NCI-H2196 (cell line): ENCODE data around the gene ADTRP.

Source experiments
- DNase-seq: peaks from one replicate; lab custom pipeline; 2025; ENCODE audit not compliant: unreplicated experiment; lab: John Stamatoyannopoulos, UW

Gene ADTRP

DNA sequence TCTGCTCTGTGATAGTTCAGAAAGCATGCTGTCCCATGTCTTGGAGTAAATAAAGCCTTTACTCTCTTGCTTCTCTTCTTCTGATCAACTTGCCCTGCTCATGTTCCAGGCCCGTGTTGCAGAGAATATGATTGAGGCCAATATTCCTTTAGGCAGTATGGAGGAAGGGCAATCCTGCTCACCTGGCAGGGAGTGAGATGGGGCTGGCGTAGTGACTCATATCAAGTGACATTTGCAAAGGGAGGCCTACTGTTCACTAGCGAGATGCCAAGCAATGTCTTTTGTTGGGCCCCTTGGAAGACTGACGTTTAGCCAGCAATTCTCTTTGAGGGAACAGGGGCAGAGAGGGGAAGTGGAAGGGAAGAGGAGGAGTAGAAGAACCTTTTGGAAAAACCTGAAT, 19.7 kb downstream of the ADTRP start:
- DNase-seq = no peak

DNA sequence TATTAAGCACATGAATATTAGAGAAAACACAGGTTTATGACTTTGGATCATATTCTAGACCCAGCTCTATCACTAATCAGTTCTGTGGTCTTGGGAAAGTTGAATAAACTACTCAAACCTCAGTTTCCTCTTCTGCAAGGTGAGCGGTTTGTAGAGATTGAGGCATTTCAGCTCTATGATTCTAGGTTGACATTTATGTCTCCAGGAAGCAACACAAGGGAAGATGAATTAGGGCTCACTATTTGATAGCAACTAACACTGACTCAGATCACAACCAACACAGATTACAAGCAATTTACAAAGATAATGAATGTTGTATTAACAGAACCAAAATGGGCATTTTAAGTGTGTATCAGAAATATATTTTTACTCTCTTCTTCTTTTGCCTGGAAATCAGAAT, 21.9 kb downstream of the ADTRP start:
- DNase-seq = no peak

DNA sequence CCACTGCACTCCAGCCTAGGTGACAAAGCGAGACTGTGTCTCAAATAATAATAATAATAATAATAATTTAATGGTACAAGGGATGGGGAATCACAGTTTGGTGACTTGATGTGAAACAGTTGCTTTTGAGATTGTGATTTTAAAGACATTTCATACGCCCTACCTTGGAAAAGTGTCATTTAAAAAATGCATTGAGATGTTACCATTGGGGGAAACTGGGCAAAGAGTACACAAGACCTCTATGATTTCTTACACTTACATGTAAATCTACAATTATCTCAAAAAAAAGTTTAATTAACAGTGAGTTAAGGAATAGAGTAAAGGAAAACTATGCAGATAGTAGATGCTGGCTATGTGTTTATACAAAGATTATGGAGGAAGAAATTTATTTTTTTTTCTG, 22.3 kb downstream of the ADTRP start:
- DNase-seq = no peak

DNA sequence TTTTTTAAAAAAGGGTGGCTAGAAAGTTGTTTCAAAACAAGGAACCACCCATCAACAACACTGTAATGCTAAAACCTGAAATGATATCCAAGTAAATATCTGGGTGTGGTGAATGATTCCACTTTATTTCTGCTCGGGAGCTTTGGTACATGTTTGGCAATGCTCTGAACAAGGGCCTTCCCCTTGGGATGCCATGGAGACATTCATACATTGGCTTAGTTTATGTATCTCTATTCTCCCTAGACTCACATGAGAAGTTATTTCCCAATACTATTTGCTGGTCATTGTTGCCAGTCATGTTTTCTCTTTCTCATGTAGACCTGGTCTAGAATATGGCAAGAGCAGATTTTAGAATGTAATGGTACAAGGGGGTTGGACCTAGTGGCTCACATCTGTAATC, 22.9 kb downstream of the ADTRP start:
- no peak for DNase-seq

DNA sequence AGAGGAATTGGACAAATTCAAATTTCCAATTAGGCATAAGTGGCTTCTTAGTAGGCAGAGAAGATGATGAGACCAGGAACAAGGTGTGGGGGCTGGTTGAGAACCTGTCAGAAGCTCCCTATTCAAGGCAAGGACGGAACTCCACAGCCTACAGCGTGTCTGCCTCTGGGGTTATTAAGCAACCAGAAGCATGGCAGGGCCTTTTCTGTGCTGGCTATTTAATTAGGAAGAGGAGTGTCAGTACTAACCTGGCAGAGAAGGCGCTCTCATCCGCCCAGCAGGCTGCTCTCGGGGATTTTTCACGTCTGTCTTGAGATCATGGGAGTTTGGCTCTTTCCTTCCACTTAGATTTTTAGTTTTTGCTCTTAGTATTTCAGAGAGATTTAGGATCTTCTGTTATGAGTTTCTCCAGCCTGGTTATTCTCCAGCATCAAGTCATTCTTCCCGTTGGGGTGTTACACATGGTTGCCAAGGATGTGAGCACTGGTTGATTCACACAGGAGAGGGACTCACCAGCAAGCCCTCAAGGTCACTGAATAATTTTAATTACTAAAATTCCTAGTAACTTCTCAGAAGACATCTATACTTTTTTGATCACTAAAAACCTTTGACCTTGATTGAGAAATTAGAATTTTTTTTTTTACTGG, 23.9 kb downstream of the ADTRP start:
- DNase-seq = no peak

DNA sequence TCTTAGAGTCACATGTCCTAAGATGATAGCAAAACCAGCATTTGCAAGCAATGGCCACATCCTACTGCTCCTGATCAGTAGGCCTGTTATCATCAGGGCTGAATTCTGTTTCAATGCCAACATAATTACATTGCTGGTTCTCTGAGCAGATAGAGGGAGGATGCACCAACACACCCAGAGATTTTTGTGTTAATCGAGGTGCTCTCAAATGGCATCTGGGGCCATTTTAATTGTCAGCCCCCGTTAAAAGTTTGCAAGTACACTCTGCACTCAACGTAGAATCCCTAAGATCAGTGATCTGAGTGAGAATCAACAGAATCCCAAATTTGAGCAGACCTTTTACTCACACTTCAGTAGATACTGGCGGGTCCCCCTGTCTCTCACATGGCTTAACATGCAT, 24.8 kb downstream of the ADTRP start:
- DNase-seq = no peak

DNA sequence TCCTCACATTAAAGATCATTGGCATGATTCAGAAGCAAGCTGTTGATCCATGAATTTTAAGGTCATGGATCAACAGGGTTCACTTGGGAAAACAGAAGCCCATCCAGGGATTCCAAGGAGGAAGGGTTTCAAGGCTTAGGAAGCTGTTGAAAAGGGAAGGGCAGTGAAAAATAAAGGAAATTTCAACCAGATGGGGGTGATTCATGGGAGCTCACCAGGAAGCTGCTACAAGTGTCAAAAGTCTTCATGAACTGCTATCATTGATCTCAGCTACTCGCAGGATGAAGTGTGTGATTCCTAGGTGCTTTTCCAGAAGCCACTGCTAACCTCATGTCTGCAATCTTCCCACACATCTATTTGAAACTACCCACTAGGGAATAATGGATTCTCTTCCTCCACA, 26.2 kb downstream of the ADTRP start:
- DNase-seq = no peak

DNA sequence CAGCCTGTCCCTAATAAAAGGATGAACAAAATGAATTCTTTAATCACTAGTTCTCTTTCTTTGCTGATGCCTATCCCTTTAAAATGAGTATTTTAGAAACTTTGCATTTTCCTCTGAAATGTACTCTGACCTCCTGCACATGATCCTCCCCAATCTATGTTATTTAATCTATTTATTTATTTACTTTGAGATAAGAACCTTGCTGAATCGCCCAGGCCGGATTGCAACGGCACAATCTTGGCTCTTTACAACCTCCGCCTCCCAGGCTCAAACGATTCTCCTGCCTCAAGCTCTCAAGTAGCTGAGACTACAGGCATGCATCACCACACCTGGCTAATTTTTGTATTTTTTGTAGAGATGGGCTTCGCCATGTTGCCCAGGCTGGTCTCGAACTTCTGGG, 27.9 kb downstream of the ADTRP start:
- no peak for DNase-seq

DNA sequence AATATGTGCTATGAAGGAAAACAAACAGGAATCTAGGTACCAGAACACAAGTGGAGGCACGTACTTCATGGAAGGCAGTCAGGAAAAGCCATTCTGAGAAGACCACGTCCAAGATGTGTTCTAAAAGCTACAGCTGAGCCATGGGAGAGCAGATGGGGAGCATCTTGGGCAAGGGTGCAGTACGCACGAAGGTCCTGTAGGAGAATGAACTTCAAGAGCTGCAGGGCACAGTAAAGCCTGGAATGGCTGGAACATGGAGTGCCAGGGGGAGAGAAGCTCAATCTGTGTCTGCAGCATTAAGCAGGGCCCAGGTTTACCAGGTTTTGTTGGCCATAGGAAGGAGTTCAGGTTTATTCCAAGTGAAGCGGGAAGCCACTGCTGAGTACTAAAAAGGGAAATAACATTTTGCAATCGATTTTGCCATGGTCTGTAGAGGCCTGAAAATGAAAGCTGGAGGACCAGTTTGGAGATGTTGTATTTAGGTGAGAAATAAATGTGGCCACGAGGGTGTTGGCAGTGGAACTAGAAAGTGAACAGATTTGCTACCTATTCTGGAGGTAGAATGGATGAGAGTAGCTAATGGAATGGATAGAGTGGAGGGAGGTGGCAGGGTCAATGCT, 29.9 kb downstream of the ADTRP start:
- no peak for DNase-seq

DNA sequence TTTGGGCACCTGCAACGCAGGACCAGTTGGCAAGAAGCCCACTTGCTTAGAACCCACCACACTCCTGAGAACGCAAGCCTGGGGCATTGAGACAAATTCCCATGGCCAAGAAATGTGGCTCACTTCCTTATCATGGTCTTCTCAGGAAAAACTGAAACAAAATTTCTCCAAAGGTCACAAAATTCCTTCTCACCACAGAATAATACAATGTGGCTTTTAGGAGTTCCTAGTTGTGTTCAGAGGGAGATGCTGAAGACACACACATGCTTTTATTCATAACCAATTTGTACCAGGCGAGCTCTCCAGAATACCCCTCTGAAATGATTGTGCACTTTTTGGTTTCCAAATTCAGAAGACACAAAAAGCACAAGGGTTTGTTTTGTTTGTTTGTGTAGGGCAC, 31.6 kb downstream of the ADTRP start:
- DNase-seq = no peak

DNA sequence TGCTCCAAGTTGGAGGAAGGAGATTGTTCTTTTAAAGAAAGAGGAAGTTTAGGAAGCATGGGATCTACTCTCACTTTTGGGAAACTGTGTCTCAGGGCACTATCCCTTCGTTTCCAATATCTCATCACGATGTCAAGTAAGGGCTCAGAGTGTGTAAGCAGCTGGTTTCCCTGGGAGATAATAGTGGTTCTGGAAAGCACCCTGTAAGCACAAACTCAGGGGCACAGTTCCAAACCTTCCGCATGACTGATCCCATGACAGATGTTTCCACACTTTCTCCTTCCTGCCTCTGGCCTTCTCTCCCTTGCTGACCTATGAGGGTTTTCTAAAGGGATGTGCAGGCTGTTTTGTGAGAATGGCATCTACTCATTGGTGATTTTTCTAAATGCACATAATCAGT, 33.9 kb downstream of the ADTRP start:
- DNase-seq = no peak

DNA sequence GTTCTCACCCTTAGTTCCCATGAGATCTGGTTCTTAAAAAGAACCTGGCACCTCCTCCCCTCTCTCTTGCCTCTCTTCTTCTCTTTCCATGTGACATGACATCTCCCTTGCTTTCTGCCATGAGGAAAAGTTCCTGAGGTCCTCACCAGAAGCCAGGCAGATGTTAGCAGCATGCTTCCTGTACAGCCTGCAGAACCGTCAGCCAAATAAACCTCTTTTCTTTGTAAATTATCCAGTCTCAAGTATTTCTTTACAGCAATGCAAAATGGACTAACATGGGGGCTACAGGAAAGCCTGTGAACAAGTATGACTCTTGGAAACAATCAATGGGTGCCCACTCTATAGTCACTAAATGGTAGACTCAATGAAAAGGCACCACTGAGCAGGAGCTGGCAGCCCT, 34.5 kb downstream of the ADTRP start:
- DNase-seq = no peak

DNA sequence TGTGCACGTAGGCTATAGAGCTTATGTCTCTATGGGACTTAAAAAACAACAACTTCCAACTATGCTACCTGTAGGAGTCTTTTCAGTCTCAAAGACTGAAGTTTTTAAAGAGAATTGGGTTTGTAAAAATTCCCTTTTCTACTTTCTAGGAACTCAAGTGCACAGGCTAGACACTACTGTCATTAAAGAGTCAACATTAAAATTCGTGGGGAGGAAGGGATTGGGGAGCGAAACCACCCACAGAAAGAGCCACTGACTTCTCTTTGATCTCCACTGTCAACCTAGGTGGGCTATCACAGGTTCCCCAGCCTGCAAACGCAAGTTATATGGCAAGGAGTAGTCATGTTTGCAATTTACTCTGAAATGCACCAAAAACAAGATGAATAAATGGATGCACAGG, 37.7 kb downstream of the ADTRP start:
- DNase-seq = no peak

DNA sequence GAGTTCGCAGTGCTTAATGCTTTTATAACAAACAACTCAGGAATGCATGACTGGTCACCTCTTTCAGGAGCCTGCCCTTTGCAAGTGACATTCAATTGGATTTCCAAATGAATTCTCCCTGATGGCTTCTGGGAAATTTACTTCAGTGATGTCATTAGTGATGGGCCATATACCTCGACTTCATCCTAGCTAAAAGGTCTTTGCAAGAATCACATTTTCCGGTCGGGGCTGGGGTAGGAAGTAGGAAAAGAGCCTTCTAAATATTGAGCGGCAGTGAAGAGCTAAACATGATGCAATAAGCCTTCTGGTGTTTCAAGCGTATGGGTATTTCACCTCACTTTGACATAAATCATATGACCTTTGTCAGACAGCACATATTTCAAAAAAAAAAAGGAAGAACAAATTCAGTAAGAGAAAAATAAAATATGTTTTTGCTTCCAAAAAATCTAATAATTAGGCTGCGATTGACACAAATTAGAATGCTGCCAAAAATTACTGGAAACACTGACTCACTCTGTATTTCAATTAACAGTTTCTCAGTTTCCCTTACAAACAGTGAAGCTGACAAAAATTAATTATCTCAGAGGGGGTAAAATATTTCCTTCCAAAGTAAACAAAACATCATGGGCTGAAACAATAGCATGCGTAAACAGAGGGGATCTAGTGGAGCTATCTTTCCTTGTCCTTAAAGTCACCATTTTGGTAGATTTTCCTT, 39.8 kb downstream of the ADTRP start:
- DNase-seq = no peak

DNA sequence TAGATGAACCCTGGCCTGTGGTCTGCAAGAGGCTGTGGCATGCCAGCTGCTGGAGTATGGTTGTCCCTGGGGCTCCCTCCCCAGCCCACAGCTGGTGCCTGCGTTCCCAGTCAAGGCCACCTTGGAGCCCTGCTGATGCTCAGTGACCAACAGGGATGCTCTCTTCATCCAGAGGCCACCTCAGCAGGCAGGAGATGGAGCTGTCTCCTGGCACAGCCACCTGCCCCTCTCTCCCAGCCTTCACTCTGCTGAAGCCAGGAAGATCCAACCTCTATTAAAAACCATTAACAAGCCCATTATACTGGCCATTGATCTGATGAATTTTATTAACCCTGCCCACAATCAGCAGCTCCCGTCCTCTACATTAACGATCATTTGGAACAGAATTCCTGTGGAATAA, 40.4 kb downstream of the ADTRP start:
- DNase-seq = no peak

DNA sequence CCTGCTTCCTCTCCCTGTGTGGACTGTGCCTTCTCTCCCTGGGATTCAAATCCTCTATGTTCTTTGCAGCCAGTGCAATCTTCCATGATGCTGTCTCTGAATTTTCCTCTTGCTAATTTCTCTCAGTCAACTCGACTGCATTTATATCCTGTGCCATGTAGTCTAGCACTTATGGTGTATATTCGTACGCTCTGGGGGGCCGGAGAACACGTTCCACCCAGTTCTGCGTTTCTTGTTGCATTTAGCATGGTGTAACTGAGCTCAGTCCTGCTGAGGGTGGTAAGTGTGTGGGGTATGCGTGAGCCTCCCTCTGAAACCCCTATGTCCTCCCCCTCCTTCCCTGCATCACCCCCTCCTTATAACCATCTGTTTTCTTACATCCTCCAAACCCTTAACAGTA, 42.0 kb downstream of the ADTRP start:
- DNase-seq = no peak

DNA sequence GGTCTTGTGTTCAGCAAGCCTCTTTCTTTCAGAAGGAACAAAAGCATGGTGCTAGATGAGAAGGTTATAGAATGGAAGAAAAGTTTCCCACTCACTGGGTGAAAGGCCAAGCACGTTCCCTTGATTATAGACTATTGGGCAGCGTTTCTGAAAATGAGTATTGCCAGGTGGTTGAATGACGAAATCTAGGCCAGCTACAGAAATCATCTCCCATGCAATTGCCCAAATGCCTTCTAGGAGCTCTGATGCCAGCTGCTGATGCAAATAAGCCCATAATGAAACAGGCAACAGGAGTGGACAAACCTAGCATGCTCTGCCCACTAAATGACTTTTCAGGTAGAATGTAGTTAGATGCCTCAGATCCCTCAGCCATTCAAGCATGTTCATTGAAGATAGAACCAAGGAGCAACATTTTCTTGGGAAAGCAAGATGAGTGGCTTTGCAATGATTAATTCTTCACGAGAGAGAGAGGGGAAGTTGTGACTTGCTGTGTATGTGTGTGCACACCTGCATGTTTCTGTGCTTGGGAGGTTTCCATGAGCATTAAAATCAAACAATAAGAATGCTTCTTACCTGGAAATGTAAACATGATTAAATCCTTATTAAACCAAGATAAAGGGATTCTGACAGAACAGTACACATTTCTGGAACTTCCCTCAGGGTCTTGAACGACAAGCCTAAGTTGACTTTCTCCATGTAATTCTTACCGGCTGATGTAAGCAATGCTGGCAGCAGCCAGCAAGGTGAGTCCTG, 43.6 kb downstream of the ADTRP start:
- no peak for DNase-seq

DNA sequence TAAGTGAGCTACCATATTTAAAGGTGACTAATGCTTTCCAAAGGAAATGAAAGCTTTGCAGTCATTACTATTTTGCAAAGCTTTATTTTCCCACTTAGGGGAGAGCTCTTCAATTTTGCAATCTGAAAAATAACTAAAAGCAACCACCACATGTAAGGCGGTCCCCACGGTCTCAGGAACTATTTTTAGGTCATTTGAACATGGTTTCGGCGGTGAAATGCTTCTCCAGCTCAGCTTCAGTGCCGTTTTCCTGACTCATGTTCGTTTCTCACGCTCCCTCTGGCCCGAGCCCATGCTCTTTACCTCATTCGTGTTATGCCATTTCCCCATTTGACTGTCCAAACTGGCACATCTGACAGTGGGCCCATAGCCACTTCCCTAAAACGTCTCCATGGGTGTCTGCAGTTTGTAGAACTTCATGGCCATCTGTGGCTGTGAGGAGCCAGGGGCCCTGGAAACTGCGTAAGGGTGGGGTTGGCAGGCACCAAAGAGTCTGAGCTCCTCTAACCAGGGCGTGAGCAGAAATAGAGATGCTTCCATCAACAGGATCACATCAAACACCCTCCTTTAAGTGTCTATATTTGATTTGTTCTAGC, 46.5 kb downstream of the ADTRP start:
- DNase-seq = no peak

DNA sequence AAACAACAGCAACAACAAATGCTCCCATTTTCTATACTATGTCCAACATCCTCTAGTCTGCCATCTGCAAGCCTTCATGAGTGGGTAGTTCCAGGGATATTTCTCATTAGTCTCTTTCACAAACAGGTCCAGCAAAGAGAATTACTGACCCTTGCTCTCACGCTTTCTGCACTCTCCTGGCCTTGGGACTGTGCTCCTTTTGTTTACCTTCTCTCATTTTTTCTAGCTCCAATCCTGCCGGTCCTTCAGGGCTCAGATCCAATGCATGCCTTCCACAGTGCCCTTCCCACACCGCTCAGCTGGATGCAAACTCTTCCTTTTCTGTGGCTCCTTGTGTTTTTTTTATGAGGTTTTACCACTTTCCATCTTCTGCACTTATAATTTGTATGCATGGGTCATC, 47.2 kb downstream of the ADTRP start:
- no peak for DNase-seq

DNA sequence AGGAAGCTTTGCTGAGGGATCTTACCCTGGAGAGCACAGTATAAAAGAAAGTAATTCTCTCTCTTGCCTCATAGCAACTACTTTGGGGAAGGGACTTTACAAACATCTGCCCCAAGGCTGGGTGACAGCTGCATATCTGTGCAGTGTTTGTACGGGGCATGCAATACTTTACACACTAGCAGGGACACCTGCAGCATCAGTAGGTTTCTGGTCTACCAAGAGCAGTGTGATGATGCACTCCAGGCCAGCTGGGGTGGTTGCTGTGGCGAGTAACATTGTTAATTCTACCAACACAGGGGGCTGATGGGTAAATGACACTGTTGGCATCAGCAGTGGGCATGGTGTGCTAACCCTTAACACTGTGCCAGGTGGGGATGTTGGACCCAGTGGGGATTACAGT, 48.0 kb downstream of the ADTRP start:
- no peak for DNase-seq

DNA sequence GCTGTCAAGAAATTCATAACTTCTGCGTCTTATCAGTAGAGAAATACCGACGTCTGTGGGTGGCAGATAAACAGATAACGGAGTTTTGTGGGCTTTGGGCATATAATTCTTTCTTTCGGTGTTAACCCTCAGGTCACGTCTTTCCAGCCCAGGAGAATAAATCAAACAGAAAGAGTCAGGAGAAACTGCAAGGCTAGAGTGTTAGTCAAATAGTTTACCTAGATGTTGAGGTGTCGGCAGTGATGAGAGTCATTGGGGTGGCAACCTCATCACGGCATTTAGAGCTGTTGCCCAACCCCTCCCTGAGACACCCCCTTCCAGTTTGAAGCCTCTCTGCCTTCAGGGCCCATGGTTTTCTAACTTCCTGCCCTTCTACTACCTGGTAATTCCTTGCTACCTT, 49.5 kb downstream of the ADTRP start:
- DNase-seq = no peak
